C4-2B (cell line): ENCODE data around the gene CTRL.

Experiments
- ZFX ChIP-seq: fragments of 450-650 bp; IDR thresholded peaks from 2 replicates; pipeline ENCODE4 v1.6.1; 2017
- TF ChIP-seq, protein P1 (sequence below): fragments of 450-650 bp; conservative IDR thresholded peaks from 2 replicates; pipeline ENCODE4 v1.5.1; 2017; ENCODE audit warnings: mild to moderate bottlenecking

DNA sequence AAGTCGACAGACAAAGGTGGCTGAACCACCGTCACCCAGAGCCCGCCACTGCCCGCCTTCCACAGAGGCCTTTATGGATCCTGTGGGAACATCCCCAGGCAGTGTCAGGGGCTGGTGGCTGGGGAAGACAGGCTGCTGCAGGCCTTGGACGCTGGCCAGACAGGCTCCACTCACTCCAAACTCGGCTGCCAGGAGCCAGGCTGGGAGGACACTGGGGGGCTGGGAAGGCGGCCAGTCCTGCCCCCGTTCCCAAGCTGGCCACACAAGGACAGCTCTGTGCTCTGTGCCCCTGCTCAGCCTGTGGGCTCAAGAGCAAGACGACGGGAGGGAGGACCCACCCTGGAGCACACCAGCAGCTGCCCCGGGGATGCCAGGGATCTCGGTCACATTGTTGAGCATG is 19.8 kb upstream of the CTRL start:
- TF ChIP-seq, protein P1, sequence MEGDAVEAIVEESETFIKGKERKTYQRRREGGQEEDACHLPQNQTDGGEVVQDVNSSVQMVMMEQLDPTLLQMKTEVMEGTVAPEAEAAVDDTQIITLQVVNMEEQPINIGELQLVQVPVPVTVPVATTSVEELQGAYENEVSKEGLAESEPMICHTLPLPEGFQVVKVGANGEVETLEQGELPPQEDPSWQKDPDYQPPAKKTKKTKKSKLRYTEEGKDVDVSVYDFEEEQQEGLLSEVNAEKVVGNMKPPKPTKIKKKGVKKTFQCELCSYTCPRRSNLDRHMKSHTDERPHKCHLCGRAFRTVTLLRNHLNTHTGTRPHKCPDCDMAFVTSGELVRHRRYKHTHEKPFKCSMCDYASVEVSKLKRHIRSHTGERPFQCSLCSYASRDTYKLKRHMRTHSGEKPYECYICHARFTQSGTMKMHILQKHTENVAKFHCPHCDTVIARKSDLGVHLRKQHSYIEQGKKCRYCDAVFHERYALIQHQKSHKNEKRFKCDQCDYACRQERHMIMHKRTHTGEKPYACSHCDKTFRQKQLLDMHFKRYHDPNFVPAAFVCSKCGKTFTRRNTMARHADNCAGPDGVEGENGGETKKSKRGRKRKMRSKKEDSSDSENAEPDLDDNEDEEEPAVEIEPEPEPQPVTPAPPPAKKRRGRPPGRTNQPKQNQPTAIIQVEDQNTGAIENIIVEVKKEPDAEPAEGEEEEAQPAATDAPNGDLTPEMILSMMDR = no peak
- no peak for TF ChIP-seq ZFX
